Panc1 (cell line): Measurements from ENCODE around the gene FKBP5. TPM values are rescaled to one million over a fixed set of nuclear protein-coding genes. Genes with fewer than 3 reads are reported as not detected.
A peak's percentile ranks its signal among the peaks of the same experiment; 100 is the strongest.

Experiments used
- ATAC-seq: fragments of 200-7000 bp; cut with Tn5 transposase; 2 replicates; pipeline ENCODE4 v1.9.1; 2020; ENCODE audit warnings: mild to moderate bottlenecking, moderate library complexity
- Bru-seq: library from RNA; stranded (reverse); fragments of 400-500 nt; gene quantifications from one replicate; lab custom pipeline; 2021; lab: Mats Ljungman, UMichigan
- BruChase-seq, 2 experiments: library from RNA; stranded (reverse); fragments of 400-500 nt; gene quantifications; one replicate each; lab custom pipeline; 2021; lab: Mats Ljungman, UMichigan
- BruUV-seq: library from RNA; stranded (reverse); fragments of 400-500 nt; replicated peaks from 2 replicates; lab custom pipeline; 2021; lab: Mats Ljungman, UMichigan
- CTCF ChIA-PET: fragments of 300-600 bp; sonication (Branson Sonifier 250); formaldehyde crosslinking; loops from one replicate; lab custom pipeline; 2022; ENCODE audit warnings: antibody characterized with exemption; lab: Charles Lee
- POLR2A ChIA-PET: fragments of 300-600 bp; sonication (Branson Sonifier 250); formaldehyde crosslinking; loops from one replicate; lab custom pipeline; 2022; ENCODE audit warnings: antibody characterized with exemption; lab: Charles Lee
- DNase-seq: peaks from one replicate; pipeline ENCODE4 v3.0.0-alpha.2; 2010; ENCODE audit warnings: low read depth, low spot score
- H3K27ac ChIP-seq: 2 replicates; pipeline ENCODE4 v1.5.1; 2011; ENCODE audit warnings: mild to moderate bottlenecking, low read length, inconsistent platforms
- H3K27me3 ChIP-seq: fragments of 200-500 bp; sonication (Bioruptor generic); 2 replicates; pipeline ENCODE4 v1.6.0; 2014; ENCODE audit warnings: low read length, inconsistent platforms; ENCODE audit not compliant: control insufficient read depth, insufficient read depth
- H3K36me3 ChIP-seq: fragments of 200-500 bp; sonication (Bioruptor generic); 2 replicates; pipeline ENCODE4 v1.5.1; 2014; ENCODE audit warnings: inconsistent platforms, mild to moderate bottlenecking, low read length, moderate library complexity; ENCODE audit not compliant: control insufficient read depth, insufficient read depth
- H3K4me1 ChIP-seq: 2 replicates; pipeline ENCODE4 v1.5.1; 2011; ENCODE audit warnings: inconsistent platforms, mild to moderate bottlenecking, low read length, moderate library complexity; ENCODE audit not compliant: control insufficient read depth, insufficient read depth
- H3K4me3 ChIP-seq, 2 experiments: 2 replicates each; pipeline ENCODE4 v1.5.1; 2011 to 2012; ENCODE audit warnings: low read depth in 2 of 2, low read length in 2 of 2, mild to moderate bottlenecking in 2 of 2, inconsistent platforms in 1 of 2, moderate library complexity in 1 of 2
- H3K9me3 ChIP-seq: fragments of 200-500 bp; sonication (Bioruptor generic); 2 replicates; pipeline ENCODE4 v1.5.1; 2014; ENCODE audit warnings: low read depth, mild to moderate bottlenecking, inconsistent platforms, low read length, moderate library complexity; ENCODE audit not compliant: control insufficient read depth, insufficient read depth
- CTCF ChIP-seq: fragments of 450-650 bp; IDR thresholded peaks from 2 replicates; pipeline ENCODE4 v1.5.1; 2017; ENCODE audit warnings: mild to moderate bottlenecking
- POLR2AphosphoS5 ChIP-seq: IDR thresholded peaks from 2 replicates; pipeline ENCODE4 v1.6.1; 2012; ENCODE audit warnings: mild to moderate bottlenecking, low read depth, low read length, moderate library complexity
- REST ChIP-seq, 2 experiments: IDR thresholded peaks; 2 replicates each; pipeline ENCODE4 v1.6.1; 2011 to 2012; ENCODE audit warnings: low read depth in 2 of 2, control low read depth in 1 of 2, low read length in 1 of 2, mild to moderate bottlenecking in 1 of 2, moderate library complexity in 1 of 2; ENCODE audit not compliant: insufficient read depth in 1 of 2
- SIN3A ChIP-seq: IDR thresholded peaks from 2 replicates; pipeline ENCODE4 v1.6.1; 2012; ENCODE audit warnings: low read depth, mild to moderate bottlenecking, low read length, moderate library complexity, borderline replicate concordance; ENCODE audit not compliant: insufficient read depth
- TCF7L2 ChIP-seq: IDR thresholded peaks from 2 replicates; pipeline ENCODE4 v1.6.1; 2011; ENCODE audit warnings: mild to moderate bottlenecking, low read depth, low read length, inconsistent platforms
- in situ Hi-C: cut with HindIII; loops from 2 replicates; pipeline ENCODE4 v1.10.0; 2016; ENCODE audit warnings: low sequenced_read_pairs, low pct_unique_long_range_greater_than_20kb
- intact Hi-C: fragments of 100-400 bp; cut with micrococcal nuclease; formaldehyde crosslinking; loops from one replicate; pipeline ENCODE4 v1.10.0; 2022; ENCODE audit not compliant: unreplicated experiment
- long read RNA-seq: library from polyadenylated mRNA; unstranded; transcript quantifications from one replicate; pipeline ENCODE4 v2.0.0, GENCODE V29; 2021; ENCODE audit not compliant: unreplicated experiment
- polyA plus RNA-seq: library from polyadenylated mRNA; unstranded; fragments of >200 nt; gene quantifications from one replicate; pipeline ENCODE4 v1.2.1, GENCODE V29; 2012; ENCODE audit warnings: missing spikeins; ENCODE audit not compliant: insufficient read length
- total RNA-seq: library from RNA; stranded (reverse); gene quantifications from one replicate; pipeline ENCODE4 v1.2.1, GENCODE V29; 2021; ENCODE audit not compliant: unreplicated experiment

FKBP5 gene
- total RNA-seq: 25.2 TPM
- 14.9 TPM for polyA plus RNA-seq
- Bru-seq, nascent RNA: percentile 64 among the genes with signal in this experiment
- BruChase-seq, experiment 1, labeled RNA remaining after a 2-hour chase: percentile 63 among the genes with signal in this experiment
- BruChase-seq, experiment 2, labeled RNA remaining after a 6-hour chase: percentile 71 among the genes with signal in this experiment
- long read RNA-seq, transcript FKBP5-201 (11 exons, 3,772 nt): major isoform, 76 of 98 reads
- long read RNA-seq, partial matches to known transcripts: 1 of 98 reads
- long read RNA-seq, other reads (novel, unspliced or antisense): 21 of 98 reads

GRCh38 chr6:35688605-35689322, at the start of gene FKBP5:
Gene FKBP5 (minus strand): TSS chr6:35688915. CDS start chr6:35642824, 46,091 bp downstream.
- no TSS peak for BruUV-seq
- POLR2A ChIA-PET: no interaction called here
- Histone ChIP-seq H3K4me1 (peaks cover 13% of the 10 kb centered on the region; the same call in 1 of the 2 replicates), H3K36me3 (no peaks in the 10 kb centered on the region; the same call in 1 of the 2 replicates), H3K9me3 (no peaks in the 10 kb centered on the region), H3K27ac (peak within 1 kb of the TSS; percentile 76), H3K4me3 (peak within 1 kb of the TSS; percentile 72 to 86), H3K27me3 (no peaks in the 10 kb centered on the region)
- CTCF ChIA-PET: no interaction called here
- ATAC-seq (peak; percentile 98), DNase-seq (peak; percentile 27)
- intact Hi-C loops: loop anchor here (5.0 kb wide), 1 partner anchor 49 kb away; the partner anchor contains the start of gene ARMC12
- in situ Hi-C loops: no loop called here
- peak; percentile 53; the same call in 1 of the 2 replicates for TF ChIP-seq POLR2AphosphoS5
- TF ChIP-seq TCF7L2: no peak; the same call in 1 of the 2 replicates
- no peak for TF ChIP-seq CTCF
- TF ChIP-seq SIN3A: peak; percentile 65; the same call in 1 of the 2 replicates
- no peak for TF ChIP-seq REST (IDR thresholded peaks at IDR 0.05; ENCODE audit: insufficient read depth in 1 of 2, low read depth in 2 of 2, low read length in 1 of 2)

DNA sequence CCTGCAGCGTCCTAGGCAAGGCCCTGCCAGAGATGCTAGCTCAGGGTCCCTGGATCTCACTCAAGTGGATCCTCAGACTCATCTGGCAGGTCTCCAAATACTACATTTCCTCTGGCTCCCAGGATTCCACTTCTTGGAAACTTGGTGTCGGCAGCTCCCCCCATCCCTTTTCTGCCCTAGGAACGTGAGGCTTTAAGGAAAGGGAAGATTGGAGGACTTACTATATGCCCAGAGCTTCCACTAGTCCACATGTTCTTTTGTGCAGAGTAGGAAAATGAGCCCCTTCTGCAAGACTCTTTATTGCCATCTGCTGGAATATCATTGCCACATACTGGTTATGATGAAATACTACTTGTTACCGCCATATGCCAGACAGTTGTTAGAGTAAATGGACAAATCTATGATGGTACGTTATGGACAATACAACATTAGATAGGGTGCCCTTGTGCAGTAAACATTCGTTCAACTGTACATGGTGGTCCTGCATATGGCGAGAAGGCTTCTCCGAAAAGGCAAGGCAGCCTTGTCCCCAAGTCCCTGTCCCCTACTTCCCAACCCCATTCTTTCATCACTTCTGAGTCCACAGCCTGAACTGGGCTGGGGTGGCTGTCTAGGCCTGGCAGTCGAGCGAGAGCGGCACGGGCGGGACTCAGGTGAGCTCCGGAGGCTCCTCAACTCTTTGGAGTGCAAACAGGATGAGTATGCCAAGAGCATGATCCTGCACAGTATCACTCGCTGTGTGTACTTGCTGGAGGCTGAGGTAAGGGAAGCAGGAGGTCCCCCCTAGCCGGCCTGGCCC, 48.9 kb upstream of the FKBP5 start:
- intact Hi-C loops: loop anchor here (2.0 to 5.0 kb wide), 2 partner anchors 50 to 215 kb away; partner anchors contain the start of gene FKBP5
- Histone ChIP-seq H3K27ac (peak overlapping the region; percentile 50; the same call in 1 of the 2 replicates), H3K27me3 (no peaks in the 10 kb centered on the region), H3K9me3 (no peaks in the 10 kb centered on the region), H3K36me3 (no peaks in the 10 kb centered on the region), H3K4me1 (no peaks in the 10 kb centered on the region), H3K4me3 (no peak overlapping the region)
- CTCF ChIA-PET: interaction anchor here (0.5 to 1.6 kb wide), 7 partner anchors 20 to 216 kb away, joined by 3 to 6 read pairs (median 3); no protein-coding TSS in a partner anchor
- BruUV-seq: no TSS peak
- DNase-seq: no peak
- peak; percentile 91 for ATAC-seq
- in situ Hi-C loops: no loop called here
- POLR2A ChIA-PET: no interaction called here
- TF ChIP-seq REST (IDR thresholded peaks at IDR 0.05; ENCODE audit: insufficient read depth in 1 of 2, low read depth in 2 of 2, low read length in 1 of 2) (no peak), CTCF (peak; percentile 85)
